Brain microvascular endothelial cell (primary cell): ENCODE data around the gene KRTAP12-3.
"Not testable (repeated sequence)": the region's sequence is repeated elsewhere in the genome, so short reads cannot be mapped to it uniquely, and the experiment has no call there.

Experiments used
- DNase-seq: peaks from one replicate; pipeline ENCODE4 v3.0.0-alpha.2; 2020
- H3K27ac ChIP-seq: fragments of 250-450 bp; sonication (Bioruptor Pico); 2 replicates; pipeline ENCODE4 v1.5.1; 2020; ENCODE audit warnings: mild to moderate bottlenecking, moderate library complexity
- H3K27me3 ChIP-seq: fragments of 250-450 bp; sonication (Bioruptor Pico); replicated peaks from 2 replicates; pipeline ENCODE4 v1.5.1; 2020; ENCODE audit warnings: mild to moderate bottlenecking
- H3K36me3 ChIP-seq: fragments of 250-450 bp; sonication (Bioruptor Pico); replicated peaks from 2 replicates; pipeline ENCODE4 v1.5.1; 2020; ENCODE audit warnings: mild to moderate bottlenecking
- H3K4me3 ChIP-seq: 2 replicates; pipeline ENCODE4 v1.5.1; 2011; ENCODE audit warnings: low read depth, mild to moderate bottlenecking, control low read depth, low read length, moderate library complexity
- in situ Hi-C: cut with HindIII; loops from 2 replicates; pipeline ENCODE4 v1.10.0; 2017; ENCODE audit warnings: low sequenced_read_pairs, low pct_ligation_motif_present
- TF ChIP-seq, protein P1 (sequence below): IDR thresholded peaks from 2 replicates; pipeline ENCODE4 v1.5.1; 2011; ENCODE audit warnings: low read depth, mild to moderate bottlenecking, moderate library complexity, low read length, control low read depth, inconsistent platforms; ENCODE audit errors: missing control alignments

KRTAP12-3 gene

GRCh38 chr21:44639331-44639655 is 18.4 kb upstream of the KRTAP12-3 start:
- in situ Hi-C loops: no loop called here
- H3K36me3 ChIP-seq: no peaks in the 10 kb centered on the region
- no peak overlapping the region for H3K4me3 ChIP-seq
- H3K27ac ChIP-seq: no peak overlapping the region
- TF ChIP-seq, protein P1, sequence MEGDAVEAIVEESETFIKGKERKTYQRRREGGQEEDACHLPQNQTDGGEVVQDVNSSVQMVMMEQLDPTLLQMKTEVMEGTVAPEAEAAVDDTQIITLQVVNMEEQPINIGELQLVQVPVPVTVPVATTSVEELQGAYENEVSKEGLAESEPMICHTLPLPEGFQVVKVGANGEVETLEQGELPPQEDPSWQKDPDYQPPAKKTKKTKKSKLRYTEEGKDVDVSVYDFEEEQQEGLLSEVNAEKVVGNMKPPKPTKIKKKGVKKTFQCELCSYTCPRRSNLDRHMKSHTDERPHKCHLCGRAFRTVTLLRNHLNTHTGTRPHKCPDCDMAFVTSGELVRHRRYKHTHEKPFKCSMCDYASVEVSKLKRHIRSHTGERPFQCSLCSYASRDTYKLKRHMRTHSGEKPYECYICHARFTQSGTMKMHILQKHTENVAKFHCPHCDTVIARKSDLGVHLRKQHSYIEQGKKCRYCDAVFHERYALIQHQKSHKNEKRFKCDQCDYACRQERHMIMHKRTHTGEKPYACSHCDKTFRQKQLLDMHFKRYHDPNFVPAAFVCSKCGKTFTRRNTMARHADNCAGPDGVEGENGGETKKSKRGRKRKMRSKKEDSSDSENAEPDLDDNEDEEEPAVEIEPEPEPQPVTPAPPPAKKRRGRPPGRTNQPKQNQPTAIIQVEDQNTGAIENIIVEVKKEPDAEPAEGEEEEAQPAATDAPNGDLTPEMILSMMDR: no peak
- DNase-seq: no peak
- no peaks in the 10 kb centered on the region for H3K27me3 ChIP-seq

DNA sequence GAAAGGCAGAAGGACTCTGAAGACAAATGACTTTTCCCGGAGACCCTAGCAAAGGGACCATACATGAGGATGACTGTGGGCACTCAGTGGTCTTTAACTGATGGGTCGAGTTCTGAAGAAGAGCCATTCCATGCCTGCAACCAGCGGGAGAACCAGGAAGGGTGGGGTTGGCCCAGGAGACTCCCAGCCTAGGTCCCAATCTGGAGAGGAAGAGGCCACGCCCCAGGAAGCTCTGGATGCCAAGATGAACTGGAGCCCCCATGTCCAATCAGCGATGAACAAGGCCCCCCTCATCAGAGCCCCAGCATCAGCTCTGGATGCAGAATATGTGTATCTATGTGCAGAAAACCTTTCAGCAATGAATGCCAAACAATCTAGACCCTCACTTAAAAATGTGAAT is 17.0 kb upstream of the KRTAP12-3 start:
- H3K27ac ChIP-seq: no peak overlapping the region
- DNase-seq: no peak
- H3K27me3 ChIP-seq: no peaks in the 10 kb centered on the region
- in situ Hi-C loops: no loop called here
- H3K4me3 ChIP-seq: no peak overlapping the region
- no peaks in the 10 kb centered on the region for H3K36me3 ChIP-seq
- TF ChIP-seq, protein P1: no peak

- Histone ChIP-seq H3K36me3 (no peaks in the 10 kb centered on the region), H3K4me3 (no peak overlapping the region), H3K27me3 (no peaks in the 10 kb centered on the region), H3K27ac (no peak overlapping the region)
- DNase-seq: no peak
- in situ Hi-C loops: no loop called here
- TF ChIP-seq, protein P1: no peak
Measured at GRCh38 chr21:44643741-44644310, 13.9 kb upstream of the KRTAP12-3 start.

DNA sequence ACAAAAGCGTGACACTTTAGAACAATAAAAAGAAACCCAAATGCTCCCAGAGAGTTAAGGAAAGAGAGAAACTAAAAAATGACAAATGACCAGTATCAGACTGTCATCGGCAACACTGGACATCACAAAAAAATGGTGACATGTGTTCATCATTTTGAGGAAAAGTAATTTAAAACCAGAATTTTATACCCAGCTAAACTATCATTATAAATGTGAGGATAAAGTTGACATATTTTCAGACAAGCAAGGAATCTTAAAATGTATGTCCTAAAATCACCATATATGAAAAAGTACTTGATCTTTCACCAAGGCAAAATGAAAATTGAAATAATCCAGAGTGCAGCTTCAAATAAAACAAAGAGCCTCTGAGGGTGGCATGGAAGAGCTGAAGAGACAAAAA is 12.9 kb upstream of the KRTAP12-3 start:
- Histone ChIP-seq H3K4me3 (no peak overlapping the region), H3K27ac (no peak overlapping the region), H3K27me3 (no peaks in the 10 kb centered on the region), H3K36me3 (no peaks in the 10 kb centered on the region)
- in situ Hi-C loops: no loop called here
- DNase-seq: no peak
- TF ChIP-seq, protein P1: no peak

- DNase-seq, H3K27me3 ChIP-seq, H3K4me3 ChIP-seq, H3K27ac ChIP-seq, H3K36me3 ChIP-seq, in situ Hi-C loops: not testable (repeated sequence)
Measured at GRCh38 chr21:44646366-44647221, 11.1 kb upstream of the KRTAP12-3 start, which contains the start of gene KRTAP10-11. KRTAP10-11 (plus strand) TSS chr21:44646414; CDS start chr21:44646459, 45 bp downstream.

DNA sequence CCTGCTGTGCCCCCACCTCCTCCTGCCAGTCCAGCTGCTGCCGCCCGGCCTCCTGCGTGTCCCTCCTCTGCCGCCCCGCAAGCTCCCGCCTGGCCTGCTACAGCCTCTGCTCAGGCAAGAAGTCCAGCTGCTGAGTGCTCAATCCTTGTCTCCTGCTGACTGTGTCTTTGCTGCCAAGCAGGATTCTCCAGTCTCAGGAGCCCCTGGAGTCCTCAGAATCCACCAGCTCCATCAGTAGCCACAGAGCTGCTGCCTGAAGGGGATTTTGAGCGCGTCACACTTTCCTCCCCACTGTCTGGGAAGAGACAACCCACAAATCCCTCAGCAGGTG is 10.5 kb upstream of the KRTAP12-3 start:
- in situ Hi-C loops: no loop called here

More for the DNA sequence above, 10.5 kb upstream of the KRTAP12-3 start:
- no peak for DNase-seq
- Histone ChIP-seq H3K36me3 (no peaks in the 10 kb centered on the region), H3K27ac (no peak overlapping the region), H3K4me3 (no peak overlapping the region), H3K27me3 (no peaks in the 10 kb centered on the region)
- TF ChIP-seq, protein P1: no peak
